ENCODE data around the gene KCNJ6.
A peak's percentile ranks its signal among the peaks of the same experiment; 100 is the strongest.
"Not testable (repeated sequence)": the region's sequence is repeated elsewhere in the genome, so short reads cannot be mapped to it uniquely, and the experiment has no call there.

Gene KCNJ6, protein sequence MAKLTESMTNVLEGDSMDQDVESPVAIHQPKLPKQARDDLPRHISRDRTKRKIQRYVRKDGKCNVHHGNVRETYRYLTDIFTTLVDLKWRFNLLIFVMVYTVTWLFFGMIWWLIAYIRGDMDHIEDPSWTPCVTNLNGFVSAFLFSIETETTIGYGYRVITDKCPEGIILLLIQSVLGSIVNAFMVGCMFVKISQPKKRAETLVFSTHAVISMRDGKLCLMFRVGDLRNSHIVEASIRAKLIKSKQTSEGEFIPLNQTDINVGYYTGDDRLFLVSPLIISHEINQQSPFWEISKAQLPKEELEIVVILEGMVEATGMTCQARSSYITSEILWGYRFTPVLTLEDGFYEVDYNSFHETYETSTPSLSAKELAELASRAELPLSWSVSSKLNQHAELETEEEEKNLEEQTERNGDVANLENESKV

DNA sequence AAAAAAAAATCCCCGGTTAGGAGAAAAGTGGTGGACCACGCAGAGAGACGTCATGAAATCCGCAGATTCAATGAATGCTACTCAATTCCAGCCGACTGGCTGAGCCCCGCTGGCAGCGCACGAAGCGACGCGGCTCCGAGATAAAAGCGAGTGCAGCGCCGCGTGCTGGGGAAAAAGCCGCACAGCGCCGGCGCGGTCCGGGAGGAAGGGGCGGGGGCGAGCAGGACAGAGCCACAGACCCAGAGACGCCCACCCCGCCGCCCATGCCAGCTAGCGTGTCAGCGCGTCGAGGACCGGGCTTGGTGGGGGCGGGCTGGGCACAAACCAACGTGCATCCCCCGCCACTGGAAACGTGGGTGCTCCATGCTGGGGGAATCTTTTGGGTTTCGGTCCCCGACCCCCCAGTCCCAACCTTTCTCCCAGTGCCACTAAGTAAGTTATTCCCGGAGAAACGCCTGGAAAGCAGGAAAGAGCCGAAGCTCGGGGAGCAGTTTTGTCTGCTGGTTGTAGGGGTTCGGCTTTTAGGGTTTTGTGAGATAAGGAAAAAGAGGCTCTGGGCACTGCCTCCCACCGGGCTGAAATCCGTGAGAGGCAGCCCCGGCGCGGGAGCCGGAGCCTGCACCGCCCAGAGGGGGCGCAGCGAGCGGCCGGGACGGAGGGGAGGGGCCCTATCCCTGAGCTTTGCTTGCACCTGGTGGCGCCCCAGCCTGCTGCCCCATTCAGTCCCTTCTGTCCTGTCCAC is at the start of gene KCNJ6:
Gene KCNJ6 (minus strand): TSS at position 148 of the 742 bp plus-strand sequence. CDS start 75,775 bp downstream, outside the sequence.
- peak; percentile 92 for DNase-seq

DNA sequence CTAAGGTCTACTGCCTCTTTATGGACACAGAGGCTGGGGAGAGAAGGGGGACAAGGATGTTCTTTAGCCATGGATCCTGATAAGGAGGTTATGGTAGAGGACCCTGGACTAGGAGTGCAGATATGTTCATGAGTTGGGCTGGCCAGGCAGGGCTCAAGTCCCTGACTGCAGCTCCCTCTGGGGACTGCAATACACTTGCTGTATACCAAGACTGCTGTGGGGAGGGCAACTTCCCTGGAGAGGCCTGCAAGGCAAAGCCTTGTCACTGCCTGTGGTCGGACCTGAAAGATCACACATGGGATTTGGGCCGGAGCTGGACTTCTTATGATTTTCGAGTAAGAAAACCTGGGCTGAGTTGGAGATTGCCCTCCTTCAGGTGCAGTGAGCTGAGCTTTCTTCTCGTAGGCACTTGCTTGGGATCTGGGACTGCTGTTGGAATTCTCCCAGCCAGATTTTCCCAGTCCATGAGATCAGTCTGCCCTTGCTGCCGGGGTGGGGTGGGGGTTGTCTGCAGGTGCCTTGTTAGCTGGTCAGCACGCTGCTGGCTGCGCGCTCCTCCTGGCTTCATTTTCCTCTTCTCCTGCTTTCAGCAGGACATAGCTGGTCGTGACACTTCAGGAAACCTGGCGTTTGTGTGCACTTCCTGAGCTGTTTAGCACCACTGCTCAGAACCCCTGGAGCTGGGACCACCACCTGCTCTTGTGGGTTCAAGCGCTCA is 49.0 kb upstream of the KCNJ6 start:
- no peak for DNase-seq

DNA sequence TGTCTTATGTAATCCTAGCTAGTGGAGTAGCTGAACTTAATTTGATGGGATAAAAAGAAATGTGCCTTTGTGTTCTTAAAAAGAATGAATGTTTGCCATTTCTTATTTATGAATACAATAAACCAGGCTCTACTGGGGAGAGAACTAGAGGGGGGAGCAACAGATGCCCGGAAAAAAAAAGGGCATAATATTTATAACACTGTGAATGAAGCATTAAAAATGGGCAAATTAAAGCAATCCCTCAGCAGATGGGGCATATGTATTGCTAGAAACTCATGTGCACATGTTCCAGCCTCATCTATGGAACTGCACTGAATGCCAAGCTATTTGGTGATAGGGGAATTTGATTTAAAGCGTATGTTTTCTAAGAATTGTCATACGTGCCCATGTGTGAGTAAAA is 42.3 kb upstream of the KCNJ6 start:
- no peak for DNase-seq

DNA sequence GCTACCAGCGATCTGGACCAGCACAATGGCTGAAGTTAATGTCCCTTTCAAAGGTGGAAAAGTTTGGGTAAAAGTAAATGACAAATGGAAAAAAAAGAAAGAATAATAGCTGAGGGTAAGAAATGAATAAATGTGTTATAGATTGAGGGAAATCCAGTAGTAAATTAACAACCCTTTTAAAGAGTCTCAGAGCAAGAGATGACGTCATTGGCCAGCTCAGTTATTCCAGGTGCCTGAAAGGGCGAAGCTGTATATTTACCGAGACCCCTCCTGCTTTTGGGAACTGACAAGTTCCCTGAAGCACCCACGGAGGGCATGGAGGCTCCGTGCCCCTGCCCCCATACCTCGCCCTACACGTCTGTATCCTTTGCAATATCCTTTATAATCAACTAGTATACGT is 40.5 kb upstream of the KCNJ6 start:
- no peak for DNase-seq

DNA sequence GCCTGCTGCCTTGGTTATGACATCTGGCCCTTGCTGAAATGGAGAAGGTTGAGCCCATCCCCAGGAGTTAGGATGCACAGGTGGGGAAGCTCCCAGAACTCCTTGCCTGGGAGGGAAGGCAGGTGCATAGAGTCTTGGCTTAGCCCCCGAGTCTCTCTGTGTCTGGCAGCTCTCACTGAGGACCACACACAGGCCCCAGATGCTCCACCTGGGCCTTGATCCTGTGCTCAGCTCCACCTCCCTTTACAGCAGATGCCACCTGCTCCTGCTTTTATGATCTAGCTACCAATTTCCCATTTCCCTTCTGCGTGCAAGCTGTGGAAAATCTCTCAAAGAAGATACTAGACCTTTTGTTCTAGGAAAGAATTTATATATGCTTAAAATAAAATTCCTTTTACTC is 28.8 kb upstream of the KCNJ6 start:
- DNase-seq, result no peak

DNA sequence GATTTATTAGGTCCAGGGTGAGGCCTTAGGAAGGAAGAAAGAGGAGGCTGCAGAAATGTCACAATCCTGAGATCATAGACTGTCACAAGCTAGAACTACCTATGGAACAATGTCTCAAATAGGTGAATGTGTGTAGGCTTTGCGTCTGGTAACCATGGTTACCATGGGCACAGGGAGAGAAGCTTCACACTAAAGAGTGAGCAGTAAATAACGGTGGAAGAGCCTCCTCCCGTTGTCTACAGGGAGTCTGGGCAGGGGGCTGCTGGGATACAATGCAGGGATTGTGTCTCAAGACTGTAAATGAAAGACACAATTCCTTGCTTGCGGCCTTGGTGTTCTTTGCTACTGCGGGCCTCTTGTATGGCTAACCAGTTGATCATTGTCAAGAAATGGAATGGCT is 28.2 kb upstream of the KCNJ6 start:
- peak; percentile 3 for DNase-seq

DNA sequence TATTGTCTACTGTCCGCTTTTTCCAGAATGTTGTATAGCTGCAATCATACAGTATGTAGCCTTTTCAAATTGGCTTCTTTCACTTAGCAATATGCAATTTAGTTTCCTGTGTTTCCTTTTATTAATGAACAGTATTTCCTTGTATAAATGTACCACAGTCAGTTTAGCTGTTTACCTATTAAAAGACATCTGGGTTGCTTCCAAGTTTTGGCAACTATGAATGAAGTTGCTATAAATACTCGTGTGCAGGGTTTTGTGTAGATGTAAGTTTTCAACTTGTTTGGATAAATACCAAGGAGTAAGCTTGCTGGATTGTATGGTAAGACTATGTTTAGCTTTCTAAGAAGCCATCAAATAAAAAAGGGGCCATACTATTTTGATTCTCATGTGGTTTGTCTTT is 24.4 kb upstream of the KCNJ6 start:
- DNase-seq, result no peak

DNA sequence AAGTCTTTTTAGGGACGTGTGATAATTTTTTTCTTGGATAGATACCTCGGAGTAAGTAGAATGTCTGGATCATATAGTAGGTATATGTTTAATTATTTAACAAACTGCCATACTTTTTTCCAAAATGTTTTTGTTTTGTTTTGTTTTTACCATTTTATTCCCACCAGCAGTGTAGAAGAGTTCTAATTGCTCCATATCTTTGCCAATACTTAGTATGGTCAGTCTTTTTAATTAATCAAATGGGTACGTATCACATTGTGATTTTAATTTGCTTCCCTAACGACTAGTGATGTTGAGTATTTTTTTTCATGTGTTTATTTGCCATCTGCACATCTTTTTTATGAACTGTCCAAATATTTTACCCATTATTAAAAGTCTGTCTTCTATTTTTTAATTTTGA is 23.6 kb upstream of the KCNJ6 start:
- no peak for DNase-seq

DNA sequence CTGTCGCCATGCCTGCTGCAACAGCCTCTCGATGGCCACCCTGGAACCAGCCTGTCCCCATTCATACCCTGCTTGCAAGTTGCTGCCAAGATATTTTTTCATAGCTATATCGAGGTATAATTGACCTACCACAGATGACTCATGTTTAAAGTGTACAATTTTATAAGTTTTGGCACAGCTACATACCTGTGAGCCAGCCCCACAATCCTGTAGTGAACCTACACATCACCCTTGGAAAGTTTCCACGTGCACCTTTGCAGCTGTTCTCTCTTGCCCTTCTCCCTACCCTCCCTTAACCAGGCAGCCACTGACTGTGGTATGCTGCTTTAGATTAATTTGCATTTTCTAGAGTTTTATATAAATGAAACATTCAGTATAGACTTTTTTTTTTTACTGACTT is 23.0 kb upstream of the KCNJ6 start:
- no peak for DNase-seq

DNA sequence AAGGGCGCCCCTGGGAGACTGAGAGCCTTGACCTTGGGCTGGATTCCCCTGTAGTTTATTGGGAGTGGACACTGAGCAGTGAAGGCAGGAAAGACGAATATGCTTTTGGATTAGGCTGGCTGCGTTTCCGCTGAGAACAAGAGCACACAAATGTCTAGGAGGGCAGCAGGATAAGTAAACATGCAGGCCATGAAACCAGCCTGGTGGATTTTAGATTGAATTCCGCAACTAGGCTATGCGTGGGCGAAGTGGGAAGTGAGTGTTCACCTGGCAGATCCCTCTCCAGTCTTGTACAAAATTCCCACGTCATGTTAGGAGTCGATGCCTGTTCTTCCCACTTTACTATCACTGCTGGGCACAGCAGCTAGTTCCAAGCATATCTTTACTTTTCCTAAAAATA is 21.4 kb upstream of the KCNJ6 start:
- DNase-seq, result no peak

DNA sequence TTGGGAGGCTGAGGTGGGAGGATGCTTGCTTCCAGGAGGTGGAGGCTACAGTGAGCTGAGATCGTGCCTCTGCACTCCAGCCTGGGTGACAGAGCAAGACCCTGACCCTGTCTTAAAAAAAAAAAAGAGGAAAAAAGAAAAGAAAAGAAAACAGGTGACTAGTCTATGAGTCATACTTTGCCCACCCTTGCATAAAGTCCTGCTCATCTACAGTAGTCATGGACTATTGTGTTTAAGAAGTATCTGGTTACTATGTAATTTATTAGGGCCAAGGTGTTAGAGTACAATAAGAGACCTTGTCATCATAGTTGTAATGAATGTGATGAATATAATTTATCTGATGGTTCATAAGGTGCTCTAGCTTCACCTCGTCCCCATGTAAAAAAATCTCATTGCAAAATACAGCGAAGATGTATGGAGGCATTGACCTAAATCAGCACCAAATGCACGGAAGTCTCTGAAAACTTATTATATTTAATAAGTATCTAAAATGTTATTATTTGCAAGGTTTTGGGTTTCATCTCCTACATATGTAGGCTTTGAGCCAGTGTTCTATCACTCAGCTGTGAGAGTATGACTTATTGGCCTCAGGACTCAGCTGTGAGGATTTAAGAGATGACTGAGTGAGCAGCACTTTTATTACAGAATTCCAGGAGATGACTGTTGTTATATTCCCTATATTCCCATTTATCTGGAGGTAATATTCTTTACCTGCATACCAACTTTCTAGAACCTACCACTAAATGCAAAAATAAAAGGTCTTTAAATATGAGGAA is 19.9 kb upstream of the KCNJ6 start:
- DNase-seq, result no peak

DNA sequence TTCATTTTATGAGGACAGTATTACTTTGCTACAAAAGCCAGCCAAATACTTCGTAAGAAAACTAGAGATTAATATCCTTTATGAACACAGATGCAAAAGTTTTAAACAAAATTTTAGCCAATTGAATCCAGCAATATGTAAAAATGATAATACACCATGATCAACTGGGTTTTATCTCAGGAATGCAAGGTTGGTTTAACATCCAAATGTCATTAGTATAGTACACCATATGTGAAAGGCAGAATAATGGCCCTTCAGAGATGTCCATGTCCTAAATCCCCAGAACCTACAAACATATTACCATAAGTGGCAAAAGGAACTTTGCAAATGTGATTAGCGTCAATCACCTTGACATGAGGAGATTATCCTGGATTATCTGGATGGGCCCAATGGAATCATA is 16.7 kb upstream of the KCNJ6 start:
- DNase-seq, result no peak

DNA sequence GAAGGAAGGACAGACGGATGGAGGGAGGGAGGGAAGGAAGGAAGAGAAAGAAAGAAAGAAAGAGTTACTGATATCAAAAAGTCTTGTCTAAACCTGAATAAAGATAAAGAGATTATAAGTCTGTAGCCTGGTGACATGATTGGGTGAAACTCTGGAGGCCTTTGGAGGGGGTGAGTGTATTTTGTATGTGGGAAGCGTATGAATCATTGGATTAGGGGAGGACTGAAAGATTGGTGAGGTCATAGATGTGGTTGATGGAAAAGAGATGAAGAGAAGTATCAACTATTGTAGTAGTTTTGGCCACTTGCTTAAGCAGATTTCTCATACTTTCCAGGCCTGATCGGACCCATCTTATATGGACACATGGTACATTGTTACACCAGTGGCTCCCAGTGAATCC is 11.5 kb upstream of the KCNJ6 start:
- DNase-seq, result no peak

DNA sequence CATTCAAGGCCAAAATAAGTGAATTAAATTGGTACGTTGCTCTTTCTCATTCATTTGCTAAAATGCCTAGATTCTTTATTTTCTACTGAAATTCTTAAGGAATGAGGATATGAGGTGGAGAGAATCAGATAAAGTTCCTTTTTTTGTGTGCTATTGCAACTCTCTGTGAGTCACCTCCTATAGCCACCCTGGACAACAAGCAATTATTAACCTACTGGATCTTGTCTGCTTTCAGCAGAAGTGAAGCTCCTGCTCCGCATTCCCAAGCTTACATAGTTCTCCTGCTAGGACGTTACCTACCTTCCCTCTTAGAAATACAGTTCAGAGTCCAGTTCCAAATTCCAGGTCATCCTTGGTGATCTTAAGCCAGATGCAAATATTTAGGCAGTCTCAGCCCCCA is 4.8 kb upstream of the KCNJ6 start:
- DNase-seq, result no peak

DNA sequence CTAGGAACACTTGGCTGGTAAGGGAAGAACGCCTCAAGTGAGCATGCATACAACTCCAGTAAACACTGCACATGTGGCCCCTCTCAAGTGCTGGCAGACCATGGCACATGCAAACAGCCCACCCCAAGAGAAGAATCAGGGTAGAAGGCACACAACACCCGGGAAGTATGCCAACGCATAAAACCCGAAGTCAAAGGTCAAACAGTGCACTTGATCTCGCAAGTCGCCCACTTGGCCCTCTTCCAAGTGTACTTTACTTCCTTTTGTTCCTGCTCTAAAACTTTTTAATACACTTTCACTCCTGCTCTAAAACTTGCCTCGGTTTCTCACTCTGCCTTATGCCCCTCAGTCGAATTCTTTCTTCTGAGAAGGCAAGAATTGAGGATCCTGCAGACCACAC is 4.0 kb upstream of the KCNJ6 start:
- not testable (repeated sequence) for DNase-seq

DNA sequence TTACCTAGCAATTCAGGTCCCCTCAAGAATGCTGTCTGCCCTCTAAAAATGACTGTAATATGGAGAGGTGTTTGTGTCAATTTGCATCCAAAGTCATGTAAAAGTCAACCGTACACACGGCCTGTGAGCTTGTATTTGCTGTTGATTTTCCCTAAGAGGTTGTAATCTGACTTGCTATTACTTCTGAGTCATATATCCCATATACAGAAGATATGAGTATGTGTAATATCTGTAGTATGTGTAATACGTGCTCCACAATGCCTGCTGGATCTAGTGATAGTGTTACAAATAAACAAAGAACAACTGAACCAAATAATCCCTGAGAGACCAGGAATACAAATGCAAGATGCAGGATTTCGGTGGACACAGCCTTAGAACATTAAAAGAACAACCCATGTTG is 1.4 kb upstream of the KCNJ6 start:
- DNase-seq, result no peak

DNA sequence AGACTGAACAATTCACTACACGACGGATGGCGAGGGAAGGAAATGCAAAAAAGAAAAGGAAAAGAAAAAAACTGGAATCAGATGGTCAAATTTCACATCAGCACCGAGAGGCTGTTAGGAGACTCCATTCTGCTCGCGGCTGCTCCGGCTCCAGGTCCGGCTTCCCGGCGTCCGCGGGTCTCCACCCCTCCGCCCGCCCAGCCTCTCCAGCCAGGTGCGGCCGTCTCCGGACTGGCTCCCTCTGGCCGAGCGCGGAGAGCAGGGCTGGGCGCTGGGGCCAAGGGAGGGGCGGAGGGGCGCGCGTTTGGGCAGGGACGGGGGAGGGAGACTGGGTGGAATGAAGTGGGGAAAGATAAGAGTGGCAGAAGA is 332 bp downstream of the KCNJ6 start:
- no peak for DNase-seq

DNA sequence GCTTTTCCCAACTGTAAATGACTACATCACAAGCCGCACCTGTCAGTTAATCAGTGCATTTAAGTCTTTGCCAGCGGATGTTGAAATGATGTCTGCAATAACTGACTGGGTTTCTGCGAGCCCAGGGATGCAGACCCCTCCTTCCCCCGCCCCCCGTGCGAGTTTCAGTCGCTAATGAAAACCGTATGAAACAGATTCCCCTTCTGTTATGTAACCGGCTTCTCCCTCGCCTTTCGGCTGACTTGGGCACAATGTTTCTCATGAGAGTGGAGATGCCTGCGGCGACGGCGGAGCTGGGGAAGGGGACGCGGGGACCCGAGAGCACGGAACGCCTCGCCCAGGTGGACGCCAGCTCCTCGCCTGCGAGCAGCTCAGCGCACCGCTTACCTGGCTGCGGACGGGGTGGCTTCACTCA is 753 bp downstream of the KCNJ6 start:
- DNase-seq, result peak; percentile 69

DNA sequence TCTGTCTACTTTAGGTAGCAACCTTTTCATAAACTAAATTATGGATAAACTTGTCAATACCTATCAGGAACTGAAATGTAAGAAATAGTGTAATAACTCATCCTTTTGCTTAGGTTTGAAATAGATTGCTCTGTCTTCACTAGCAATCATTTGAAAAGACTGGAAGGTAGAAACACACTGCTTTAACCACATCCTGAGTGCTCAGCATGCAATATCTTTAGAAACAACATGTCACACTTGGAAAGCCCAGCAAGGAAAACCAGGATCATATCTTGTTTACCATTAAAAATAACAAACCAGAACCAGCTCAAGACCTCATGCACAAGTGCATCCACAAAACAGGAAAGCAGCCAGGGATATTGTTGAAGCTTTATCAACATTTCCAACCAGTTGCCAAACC is 3.6 kb downstream of the KCNJ6 start:
- no peak for DNase-seq

DNA sequence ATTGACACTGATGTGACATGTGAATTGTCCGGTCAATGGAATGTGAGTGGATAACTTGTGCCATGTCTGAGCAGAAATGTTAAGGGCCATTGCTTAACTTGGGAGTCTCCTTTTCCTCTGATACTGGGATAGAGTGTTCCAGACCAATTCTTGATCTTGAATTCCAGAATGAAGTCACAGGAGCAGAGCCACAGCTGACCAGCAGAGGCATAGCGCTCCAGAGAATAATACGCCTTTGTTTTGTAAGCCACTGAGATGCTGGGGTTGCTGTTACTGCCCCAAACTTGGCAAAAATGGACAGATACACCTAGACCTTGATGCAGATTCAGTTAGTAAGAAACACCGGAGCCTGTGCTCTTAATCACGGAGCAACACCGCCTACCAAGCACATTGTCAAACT is 6.3 kb downstream of the KCNJ6 start:
- DNase-seq, result no peak

DNA sequence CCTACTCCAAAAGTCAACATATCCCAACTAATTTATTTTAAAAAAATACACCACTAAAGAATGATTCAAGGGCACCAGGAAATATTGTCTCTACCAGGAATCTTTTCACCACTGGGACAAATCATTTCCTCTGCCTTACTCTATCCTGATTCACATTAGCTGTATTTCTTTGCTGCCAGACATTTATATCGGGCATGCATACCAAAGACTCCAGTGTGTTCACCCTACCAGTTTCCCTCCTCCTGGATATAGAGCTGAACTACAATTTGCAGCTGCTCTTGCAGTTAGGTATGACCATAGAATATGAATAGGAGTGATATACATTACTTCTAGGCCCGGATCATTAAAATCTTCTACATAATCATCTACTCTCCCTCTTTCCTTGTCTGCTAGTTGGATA is 7.6 kb downstream of the KCNJ6 start:
- DNase-seq, result no peak

DNA sequence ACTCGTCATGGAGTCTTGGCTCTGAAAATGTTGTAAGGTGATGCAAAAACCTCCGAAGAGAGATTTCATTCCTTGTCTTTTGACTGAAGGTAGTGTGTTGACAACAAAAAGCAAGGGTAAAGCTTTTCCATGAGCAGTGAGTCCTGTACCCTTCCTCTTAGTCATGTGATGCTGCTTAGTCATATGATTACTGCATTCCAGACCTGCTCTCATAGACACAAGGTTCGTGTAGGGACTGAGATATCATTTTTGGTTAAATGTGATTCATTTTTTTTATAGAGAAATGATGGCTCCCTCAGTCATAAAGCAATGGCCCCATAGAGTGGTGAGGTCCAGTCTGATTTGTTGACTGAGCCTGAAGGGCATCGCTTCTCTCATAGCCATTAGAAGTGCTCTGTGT is 9.2 kb downstream of the KCNJ6 start:
- no peak for DNase-seq

DNA sequence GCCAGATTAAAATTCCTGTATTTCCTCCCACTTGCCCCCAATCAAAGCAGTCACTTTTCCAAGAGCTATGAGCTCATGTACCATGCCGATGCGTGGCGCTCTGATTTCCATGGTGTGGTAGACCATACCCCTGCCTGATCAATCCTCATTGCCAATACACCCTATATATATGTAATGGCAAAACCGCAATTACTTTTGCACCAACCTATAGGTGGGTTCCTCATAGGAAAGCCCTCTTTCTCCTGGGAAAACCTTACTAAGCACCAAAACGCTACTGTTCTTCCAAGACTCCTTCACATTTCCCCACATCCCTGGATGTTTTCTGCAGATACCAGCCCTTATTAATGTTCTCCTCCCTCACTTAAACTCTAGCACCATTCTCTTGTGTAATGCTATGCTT is 11.0 kb downstream of the KCNJ6 start:
- DNase-seq, result no peak
